Neural cell (in vitro differentiated cells): ENCODE results near the gene PLD4. TPM values are rescaled to one million over a fixed set of nuclear protein-coding genes. Genes with fewer than 3 reads are reported as not detected.

ENCODE experiments used
- H2AFZ ChIP-seq: fragments of 200-600, 300-800 bp; sonication (generic), shearing (Covaris generic); 2 replicates; pipeline ENCODE4 v1.6.0; 2014; ENCODE audit warnings: low read depth, mild to moderate bottlenecking, antibody characterized with exemption, low read length, moderate library complexity
- H3F3A ChIP-seq: fragments of 200-600 bp; shearing (Covaris generic); 2 replicates; pipeline ENCODE4 v1.6.1; 2016; ENCODE audit warnings: mild to moderate bottlenecking, moderate library complexity, mixed read lengths, antibody characterized with exemption, low read length; ENCODE audit not compliant: insufficient read depth, poor library complexity, severe bottlenecking
- H3K27ac ChIP-seq: fragments of 200-600, 300-800 bp; sonication (generic), shearing (Covaris generic); 2 replicates; pipeline ENCODE4 v1.5.1; 2014; ENCODE audit warnings: mild to moderate bottlenecking, low read length, moderate library complexity
- H3K27me3 ChIP-seq: fragments of 300-800, 200-600 bp; sonication (generic), shearing (Covaris generic); 2 replicates; pipeline ENCODE4 v1.6.0; 2014; ENCODE audit warnings: mild to moderate bottlenecking, low read depth, low read length, moderate library complexity; ENCODE audit not compliant: insufficient read depth
- H3K36me3 ChIP-seq: fragments of 300-800, 200-600 bp; sonication (generic), shearing (Covaris generic); 2 replicates; pipeline ENCODE4 v1.5.1; 2014; ENCODE audit warnings: mild to moderate bottlenecking, antibody characterized with exemption, low read length, moderate library complexity; ENCODE audit not compliant: insufficient read depth
- H3K4me2 ChIP-seq: fragments of 300-800, 200-600 bp; sonication (generic), shearing (Covaris generic); 2 replicates; pipeline ENCODE4 v1.6.0; 2014; ENCODE audit warnings: mild to moderate bottlenecking, low read length
- H3K4me3 ChIP-seq: fragments of 300-800, 200-600 bp; sonication (generic), shearing (Covaris generic); 2 replicates; pipeline ENCODE4 v1.5.1; 2014; ENCODE audit warnings: mild to moderate bottlenecking, low read length, moderate library complexity
- H3K79me2 ChIP-seq: fragments of 200-600 bp; shearing (Covaris generic); replicated peaks from 2 replicates; pipeline ENCODE4 v1.6.0; 2014; ENCODE audit warnings: mild to moderate bottlenecking, low read length, moderate library complexity; ENCODE audit not compliant: insufficient read depth
- H3K9ac ChIP-seq: fragments of 300-800, 200-600 bp; sonication (generic), shearing (Covaris generic); 2 replicates; pipeline ENCODE4 v1.6.1; 2016; ENCODE audit warnings: mild to moderate bottlenecking, low read length, mixed read lengths
- H3K9me2 ChIP-seq: fragments of 200-600 bp; shearing (Covaris generic); 2 replicates; pipeline ENCODE4 v1.6.1; 2016; ENCODE audit warnings: mild to moderate bottlenecking, low read length, mixed read lengths; ENCODE audit not compliant: insufficient read depth
- H3K9me3 ChIP-seq: fragments of 200-600, 300-800 bp; sonication (generic), shearing (Covaris generic); 2 replicates; pipeline ENCODE4 v1.6.1; 2016; ENCODE audit warnings: mild to moderate bottlenecking, mixed run types, low read length, moderate library complexity, mixed read lengths
- H4K20me1 ChIP-seq: fragments of 200-600 bp; shearing (Covaris generic); 2 replicates; pipeline ENCODE4 v1.6.1; 2016; ENCODE audit warnings: mild to moderate bottlenecking, mixed run types; ENCODE audit not compliant: insufficient read depth
- EP300 ChIP-seq: fragments of 450-650 bp; conservative IDR thresholded peaks from 2 replicates; pipeline ENCODE4 v1.6.1; 2014; ENCODE audit warnings: antibody characterized with exemption, mild to moderate bottlenecking, moderate library complexity; ENCODE audit not compliant: poor library complexity, severe bottlenecking
- EZH2 ChIP-seq: fragments of 200-600, 300-800 bp; shearing (Covaris generic), sonication (generic); IDR thresholded peaks from 2 replicates; pipeline ENCODE4 v1.6.1; 2014; ENCODE audit warnings: antibody characterized with exemption, low read length, borderline replicate concordance, mild to moderate bottlenecking; ENCODE audit not compliant: insufficient read depth, poor library complexity, severe bottlenecking
- MXI1 ChIP-seq: fragments of 450-650 bp; conservative IDR thresholded peaks from 2 replicates; pipeline ENCODE4 v1.6.1; 2014; ENCODE audit warnings: antibody characterized with exemption, mild to moderate bottlenecking; ENCODE audit not compliant: poor library complexity, severe bottlenecking
- POLR2AphosphoS5 ChIP-seq: IDR thresholded peaks from 2 replicates; pipeline ENCODE4 v1.6.1; 2012
- RAD21 ChIP-seq: fragments of 450-650 bp; conservative IDR thresholded peaks from 2 replicates; pipeline ENCODE4 v1.6.1; 2014; ENCODE audit warnings: antibody characterized with exemption, mild to moderate bottlenecking, moderate library complexity
- SMC3 ChIP-seq: fragments of 450-650 bp; conservative IDR thresholded peaks from 2 replicates; pipeline ENCODE4 v1.6.1; 2014; ENCODE audit warnings: antibody characterized with exemption, mild to moderate bottlenecking, moderate library complexity; ENCODE audit not compliant: poor library complexity
- TAF1 ChIP-seq: IDR thresholded peaks from 2 replicates; pipeline ENCODE4 v1.6.1; 2012; ENCODE audit warnings: low read depth
- polyA plus RNA-seq: library from polyadenylated mRNA; depleted of rRNA; stranded (reverse); fragments of >200 nt; gene quantifications from 2 replicates; pipeline ENCODE4 v1.2.3, GENCODE V29; 2014
- TF ChIP-seq, protein P1 (sequence below): IDR thresholded peaks from 2 replicates; pipeline ENCODE4 v1.6.1; 2012; ENCODE audit warnings: borderline replicate concordance
- TF ChIP-seq, protein P2 (sequence below): fragments of 450-650 bp; IDR thresholded peaks from 2 replicates; pipeline ENCODE4 v1.5.1; 2014; ENCODE audit warnings: antibody characterized with exemption, mild to moderate bottlenecking, moderate library complexity; ENCODE audit not compliant: poor library complexity, severe bottlenecking

Gene PLD4
- polyA plus RNA-seq, 1 donor from 2014 or later, result not detected

- H4K20me1 ChIP-seq, result no peaks in the 10 kb centered on the region
- TF ChIP-seq, protein P1, sequence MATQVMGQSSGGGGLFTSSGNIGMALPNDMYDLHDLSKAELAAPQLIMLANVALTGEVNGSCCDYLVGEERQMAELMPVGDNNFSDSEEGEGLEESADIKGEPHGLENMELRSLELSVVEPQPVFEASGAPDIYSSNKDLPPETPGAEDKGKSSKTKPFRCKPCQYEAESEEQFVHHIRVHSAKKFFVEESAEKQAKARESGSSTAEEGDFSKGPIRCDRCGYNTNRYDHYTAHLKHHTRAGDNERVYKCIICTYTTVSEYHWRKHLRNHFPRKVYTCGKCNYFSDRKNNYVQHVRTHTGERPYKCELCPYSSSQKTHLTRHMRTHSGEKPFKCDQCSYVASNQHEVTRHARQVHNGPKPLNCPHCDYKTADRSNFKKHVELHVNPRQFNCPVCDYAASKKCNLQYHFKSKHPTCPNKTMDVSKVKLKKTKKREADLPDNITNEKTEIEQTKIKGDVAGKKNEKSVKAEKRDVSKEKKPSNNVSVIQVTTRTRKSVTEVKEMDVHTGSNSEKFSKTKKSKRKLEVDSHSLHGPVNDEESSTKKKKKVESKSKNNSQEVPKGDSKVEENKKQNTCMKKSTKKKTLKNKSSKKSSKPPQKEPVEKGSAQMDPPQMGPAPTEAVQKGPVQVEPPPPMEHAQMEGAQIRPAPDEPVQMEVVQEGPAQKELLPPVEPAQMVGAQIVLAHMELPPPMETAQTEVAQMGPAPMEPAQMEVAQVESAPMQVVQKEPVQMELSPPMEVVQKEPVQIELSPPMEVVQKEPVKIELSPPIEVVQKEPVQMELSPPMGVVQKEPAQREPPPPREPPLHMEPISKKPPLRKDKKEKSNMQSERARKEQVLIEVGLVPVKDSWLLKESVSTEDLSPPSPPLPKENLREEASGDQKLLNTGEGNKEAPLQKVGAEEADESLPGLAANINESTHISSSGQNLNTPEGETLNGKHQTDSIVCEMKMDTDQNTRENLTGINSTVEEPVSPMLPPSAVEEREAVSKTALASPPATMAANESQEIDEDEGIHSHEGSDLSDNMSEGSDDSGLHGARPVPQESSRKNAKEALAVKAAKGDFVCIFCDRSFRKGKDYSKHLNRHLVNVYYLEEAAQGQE, result no peak
- TF ChIP-seq MXI1, result no peak
- TF ChIP-seq, protein P2, sequence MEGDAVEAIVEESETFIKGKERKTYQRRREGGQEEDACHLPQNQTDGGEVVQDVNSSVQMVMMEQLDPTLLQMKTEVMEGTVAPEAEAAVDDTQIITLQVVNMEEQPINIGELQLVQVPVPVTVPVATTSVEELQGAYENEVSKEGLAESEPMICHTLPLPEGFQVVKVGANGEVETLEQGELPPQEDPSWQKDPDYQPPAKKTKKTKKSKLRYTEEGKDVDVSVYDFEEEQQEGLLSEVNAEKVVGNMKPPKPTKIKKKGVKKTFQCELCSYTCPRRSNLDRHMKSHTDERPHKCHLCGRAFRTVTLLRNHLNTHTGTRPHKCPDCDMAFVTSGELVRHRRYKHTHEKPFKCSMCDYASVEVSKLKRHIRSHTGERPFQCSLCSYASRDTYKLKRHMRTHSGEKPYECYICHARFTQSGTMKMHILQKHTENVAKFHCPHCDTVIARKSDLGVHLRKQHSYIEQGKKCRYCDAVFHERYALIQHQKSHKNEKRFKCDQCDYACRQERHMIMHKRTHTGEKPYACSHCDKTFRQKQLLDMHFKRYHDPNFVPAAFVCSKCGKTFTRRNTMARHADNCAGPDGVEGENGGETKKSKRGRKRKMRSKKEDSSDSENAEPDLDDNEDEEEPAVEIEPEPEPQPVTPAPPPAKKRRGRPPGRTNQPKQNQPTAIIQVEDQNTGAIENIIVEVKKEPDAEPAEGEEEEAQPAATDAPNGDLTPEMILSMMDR, result no peak
- TF ChIP-seq EP300, result no peak
- TF ChIP-seq EZH2, result no peak
- no peak for TF ChIP-seq TAF1
- no peak for TF ChIP-seq SMC3
- TF ChIP-seq RAD21, result no peak
- no peak for TF ChIP-seq POLR2AphosphoS5
- no peak overlapping the region for H3K9ac ChIP-seq
- no peaks in the 10 kb centered on the region for H3K79me2 ChIP-seq
- H3K9me2 ChIP-seq, result no peaks in the 10 kb centered on the region
- no peak overlapping the region for H3K27ac ChIP-seq
- no peak overlapping the region for H2AFZ ChIP-seq
- H3K9me3 ChIP-seq, result no peaks in the 10 kb centered on the region
- H3K4me3 ChIP-seq, result no peak overlapping the region
- peaks cover 19% of the 10 kb centered on the region for H3K27me3 ChIP-seq
- no peaks in the 10 kb centered on the region for H3K36me3 ChIP-seq
- no peak overlapping the region for H3K4me2 ChIP-seq
- H3F3A ChIP-seq, result no peaks in the 10 kb centered on the region
These were observed 57.2 kb downstream of the PLD4 start for GRCh38 chr14:104981699-104982541.

DNA sequence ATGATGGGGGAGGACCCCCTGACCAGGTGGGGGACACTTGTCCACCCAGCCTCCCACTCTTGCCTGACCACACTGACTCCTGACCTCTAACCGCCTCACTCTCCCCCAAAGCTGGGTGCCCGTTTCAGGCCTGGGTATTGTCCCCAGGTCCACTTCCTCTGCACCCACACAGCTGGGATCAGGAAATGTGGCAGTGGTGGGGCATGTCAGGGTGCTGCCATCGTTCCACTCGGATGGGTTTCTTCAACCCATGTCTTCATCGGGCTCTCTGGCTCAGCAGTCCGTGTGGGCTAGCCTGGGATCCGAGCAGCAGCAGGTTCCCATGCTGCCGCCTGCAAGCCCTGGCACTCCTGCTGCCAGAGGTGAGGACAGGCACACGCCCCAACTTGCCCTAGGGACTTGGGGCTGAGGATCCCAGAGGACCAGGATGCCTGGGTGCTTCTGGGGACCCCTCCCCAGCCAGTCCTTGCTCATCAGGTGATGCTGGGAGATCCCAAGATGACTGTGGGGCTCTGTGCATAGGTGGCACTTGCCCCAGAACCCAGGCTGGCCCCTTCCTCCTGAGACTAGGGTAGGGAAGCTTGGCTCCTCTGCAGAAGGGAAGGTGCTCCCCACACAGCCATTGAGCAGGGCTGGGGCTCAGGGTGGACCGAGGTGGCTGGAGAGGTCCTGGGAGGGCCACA, 58.0 kb downstream of the PLD4 start:
- Histone ChIP-seq H3K79me2 (no peaks in the 10 kb centered on the region), H3K27ac (no peak overlapping the region), H4K20me1 (no peaks in the 10 kb centered on the region)

More for the DNA sequence above, 58.0 kb downstream of the PLD4 start:
- H3K9me3 ChIP-seq, result no peaks in the 10 kb centered on the region
- H3K27me3 ChIP-seq, result peaks cover 11% of the 10 kb centered on the region
- no peak for TF ChIP-seq EP300
- TF ChIP-seq, protein P1, result no peak
- no peak for TF ChIP-seq TAF1
- TF ChIP-seq, protein P2, result no peak
- no peak for TF ChIP-seq MXI1
- no peak for TF ChIP-seq POLR2AphosphoS5
- no peak for TF ChIP-seq EZH2
- TF ChIP-seq SMC3, result no peak
- no peak for TF ChIP-seq RAD21
- H3K9ac ChIP-seq, result no peak overlapping the region
- no peaks in the 10 kb centered on the region for H3K9me2 ChIP-seq
- H3K36me3 ChIP-seq, result no peaks in the 10 kb centered on the region
- H3K4me2 ChIP-seq, result no peak overlapping the region
- no peak overlapping the region for H3K4me3 ChIP-seq
- no peaks in the 10 kb centered on the region for H3F3A ChIP-seq
- H2AFZ ChIP-seq, result no peak overlapping the region
